Fibroblast of pulmonary artery (primary cell): Measurements from ENCODE around the gene MED25.
A peak's percentile ranks its signal among the peaks of the same experiment; 100 is the strongest.

Source experiments
- DNase-seq: peaks from one replicate; pipeline ENCODE4 v3.0.0-alpha.2; 2010; ENCODE audit warnings: low read depth
- H3K4me3 ChIP-seq: replicated peaks from 2 replicates; pipeline ENCODE4 v1.5.1; 2011; ENCODE audit warnings: low read depth, mild to moderate bottlenecking, control low read depth, low read length, moderate library complexity
- TF ChIP-seq, protein P1 (sequence below): IDR thresholded peaks from 2 replicates; pipeline ENCODE4 v1.5.1; 2011; ENCODE audit warnings: mild to moderate bottlenecking, control low read depth, low read length, inconsistent platforms; ENCODE audit errors: missing control alignments

Gene MED25

DNA sequence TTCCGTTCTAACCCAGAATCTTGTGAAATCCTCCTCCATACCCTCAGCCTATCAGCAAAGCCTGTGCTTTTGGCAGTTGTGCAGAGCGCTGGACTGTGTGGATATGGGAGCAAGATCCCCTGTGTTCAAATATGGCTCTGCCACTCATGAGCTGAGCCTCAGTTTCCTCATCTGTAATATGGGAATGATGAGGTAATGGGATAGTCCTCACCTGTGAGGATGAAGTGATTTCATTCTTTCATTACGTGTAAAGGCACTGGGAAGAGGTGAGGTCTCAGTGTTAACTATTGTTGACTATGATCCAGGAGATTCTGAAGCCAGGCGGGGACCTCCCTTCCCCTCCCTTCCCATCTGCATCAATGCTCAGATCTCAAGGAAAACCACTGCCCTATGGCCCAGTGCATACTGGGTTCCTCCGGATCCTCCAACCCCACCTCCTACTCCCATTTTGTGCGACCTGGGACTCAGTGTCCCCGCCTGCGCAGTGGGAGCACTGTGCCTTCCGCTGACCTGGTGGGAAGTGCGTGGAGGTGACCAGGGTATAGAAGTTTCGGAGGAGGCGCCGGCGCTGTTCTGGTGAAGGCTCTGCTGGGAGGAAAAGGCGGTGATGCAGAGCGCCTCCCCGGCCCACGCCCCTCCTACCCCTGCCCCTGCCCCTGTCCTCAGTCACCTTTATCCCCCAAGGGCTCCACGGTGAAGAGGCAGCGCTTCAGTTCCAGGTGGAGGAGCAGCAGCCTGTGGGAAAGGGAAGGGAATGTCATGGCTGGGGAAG lies 10.0 kb upstream of the MED25 start:
- DNase-seq = no peak
- TF ChIP-seq, protein P1, sequence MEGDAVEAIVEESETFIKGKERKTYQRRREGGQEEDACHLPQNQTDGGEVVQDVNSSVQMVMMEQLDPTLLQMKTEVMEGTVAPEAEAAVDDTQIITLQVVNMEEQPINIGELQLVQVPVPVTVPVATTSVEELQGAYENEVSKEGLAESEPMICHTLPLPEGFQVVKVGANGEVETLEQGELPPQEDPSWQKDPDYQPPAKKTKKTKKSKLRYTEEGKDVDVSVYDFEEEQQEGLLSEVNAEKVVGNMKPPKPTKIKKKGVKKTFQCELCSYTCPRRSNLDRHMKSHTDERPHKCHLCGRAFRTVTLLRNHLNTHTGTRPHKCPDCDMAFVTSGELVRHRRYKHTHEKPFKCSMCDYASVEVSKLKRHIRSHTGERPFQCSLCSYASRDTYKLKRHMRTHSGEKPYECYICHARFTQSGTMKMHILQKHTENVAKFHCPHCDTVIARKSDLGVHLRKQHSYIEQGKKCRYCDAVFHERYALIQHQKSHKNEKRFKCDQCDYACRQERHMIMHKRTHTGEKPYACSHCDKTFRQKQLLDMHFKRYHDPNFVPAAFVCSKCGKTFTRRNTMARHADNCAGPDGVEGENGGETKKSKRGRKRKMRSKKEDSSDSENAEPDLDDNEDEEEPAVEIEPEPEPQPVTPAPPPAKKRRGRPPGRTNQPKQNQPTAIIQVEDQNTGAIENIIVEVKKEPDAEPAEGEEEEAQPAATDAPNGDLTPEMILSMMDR = no peak
- H3K4me3 ChIP-seq = peak overlapping the region; percentile 64

DNA sequence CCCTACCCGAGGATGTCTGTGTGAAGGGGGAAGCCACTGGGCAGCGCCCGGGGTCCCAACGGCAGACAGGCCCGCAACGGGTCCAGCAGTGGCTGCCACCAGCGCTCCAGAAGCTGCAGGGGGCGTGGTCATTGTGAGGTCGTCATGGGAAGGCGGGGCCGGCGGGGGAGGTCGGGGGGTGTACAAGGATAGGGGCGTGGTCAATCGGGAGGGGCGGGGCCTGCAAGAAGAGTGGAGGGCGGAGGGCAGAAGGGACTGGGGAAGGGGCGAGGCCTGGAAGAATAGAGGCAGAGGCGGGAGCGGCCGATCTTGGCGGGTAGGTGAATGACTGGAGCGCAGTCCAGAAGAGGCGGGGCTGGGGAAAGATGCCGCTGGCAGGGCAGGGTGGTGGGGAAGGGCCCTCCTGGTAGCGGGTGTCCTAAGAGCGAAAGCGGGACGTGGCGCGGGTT lies 9.4 kb upstream of the MED25 start:
- H3K4me3 ChIP-seq = peak overlapping the region; percentile 64
- peak; percentile 84 for DNase-seq
- TF ChIP-seq, protein P1 = no peak

DNA sequence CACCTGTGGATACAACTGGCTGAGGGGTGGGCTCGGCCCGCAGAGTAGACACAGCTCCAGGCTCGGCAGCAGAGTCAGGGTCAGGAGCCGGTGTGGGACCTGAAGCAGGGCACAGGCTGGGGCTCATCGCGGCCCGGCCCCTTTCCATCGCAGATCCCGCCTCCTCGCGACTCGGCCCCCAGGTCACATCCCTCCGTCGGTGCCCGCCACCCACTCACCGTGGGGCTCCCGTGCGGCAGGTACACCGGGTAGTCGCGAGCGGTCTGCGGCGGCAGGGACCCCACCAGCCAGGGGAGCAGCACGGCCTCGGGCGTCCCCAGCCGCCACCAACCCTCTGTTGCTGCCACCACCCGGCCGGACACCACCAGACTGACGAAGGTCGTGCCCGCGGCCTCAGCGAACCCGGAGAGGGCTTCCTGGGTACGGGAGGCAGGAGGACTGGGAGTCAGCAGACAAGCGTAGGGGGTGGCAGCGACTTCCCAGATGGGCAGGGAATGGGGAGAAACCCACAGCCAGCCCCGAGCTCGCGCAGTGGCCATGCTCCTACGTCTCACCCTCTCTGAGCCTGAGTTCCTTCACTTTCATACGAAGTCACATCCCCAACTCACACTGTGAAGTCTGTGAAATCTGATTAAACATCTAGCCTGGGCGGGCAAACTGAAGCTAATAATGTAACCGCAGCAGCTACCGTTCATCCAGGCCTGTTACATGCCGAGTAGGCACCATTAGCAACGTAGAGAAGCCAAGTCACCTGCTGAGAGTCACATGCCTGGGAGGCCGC lies 8.7 kb upstream of the MED25 start:
- DNase-seq = no peak

DNA sequence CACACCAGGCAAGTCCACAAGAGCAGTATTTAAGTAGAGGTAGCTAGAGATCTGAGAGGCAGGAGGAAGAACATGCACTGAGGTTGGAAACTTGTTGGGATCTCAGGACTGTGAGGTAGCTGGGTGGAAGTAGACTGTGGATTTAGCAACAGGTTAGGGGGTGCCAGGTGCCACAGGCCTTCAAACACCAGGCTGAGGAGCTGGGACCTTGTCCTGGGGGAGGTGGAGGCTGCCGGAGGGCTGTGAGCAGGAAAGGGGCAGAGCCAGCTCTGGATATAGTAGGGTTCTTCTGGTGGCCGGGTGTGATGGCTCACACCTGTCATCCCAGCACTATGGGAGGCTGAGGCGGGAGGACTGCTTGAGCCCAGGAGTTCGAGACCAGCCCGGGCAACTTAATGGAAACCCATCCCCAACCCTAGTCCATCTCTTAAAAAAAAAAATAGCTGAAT lies 8.1 kb upstream of the MED25 start:
- DNase-seq = no peak
- H3K4me3 ChIP-seq = no peak overlapping the region
- TF ChIP-seq, protein P1 = no peak

More for the DNA sequence above, 8.7 kb upstream of the MED25 start:
- peak overlapping the region; percentile 64 for H3K4me3 ChIP-seq
- TF ChIP-seq, protein P1 = no peak

DNA sequence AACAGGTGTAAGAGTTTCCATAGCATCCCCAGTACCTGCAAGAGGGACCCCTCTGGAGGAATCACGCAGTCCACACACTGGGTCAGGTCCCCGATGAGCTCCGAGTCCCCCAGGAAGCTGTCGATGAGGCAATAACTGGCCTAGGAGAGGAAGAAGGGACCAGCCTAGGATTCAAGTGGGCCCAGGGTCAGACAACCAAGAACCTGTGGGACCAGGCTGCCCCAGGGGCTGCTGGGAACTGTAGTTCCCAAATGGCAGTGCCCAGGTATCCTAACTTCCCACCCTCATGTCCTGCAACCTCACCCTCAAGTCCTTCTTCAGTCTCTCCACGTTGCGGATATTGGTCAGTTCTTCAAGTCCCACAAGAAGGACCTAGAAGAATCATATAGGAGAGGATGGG lies 6.8 kb upstream of the MED25 start:
- no peak overlapping the region for H3K4me3 ChIP-seq
- no peak for DNase-seq
- TF ChIP-seq, protein P1 = no peak

DNA sequence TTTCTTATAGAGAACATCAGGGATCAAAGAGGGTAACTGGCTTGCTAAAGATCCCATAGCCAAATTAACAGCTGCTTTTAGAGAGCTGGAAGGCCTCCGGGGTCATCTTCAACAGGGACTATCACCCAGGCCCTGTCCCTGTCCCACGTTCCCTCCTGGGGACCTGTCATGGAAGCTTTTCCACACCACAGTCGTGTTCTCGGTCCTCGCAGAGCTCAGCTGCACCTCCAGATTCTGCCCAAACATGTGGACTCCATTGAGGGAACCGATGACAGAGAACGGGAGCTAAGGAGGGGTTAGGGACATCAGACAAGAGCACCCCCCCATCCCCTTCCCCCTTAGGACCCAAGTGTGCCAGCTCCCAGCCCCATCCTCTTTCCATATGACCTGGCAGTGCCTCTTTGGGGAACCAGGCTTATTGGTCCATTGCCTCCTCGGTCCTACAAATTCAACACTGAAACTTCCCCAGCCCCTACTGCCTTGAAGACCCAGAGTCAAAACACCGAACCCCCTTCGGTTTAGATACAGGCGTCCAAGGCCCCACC lies 5.6 kb upstream of the MED25 start:
- DNase-seq = no peak
- peak overlapping the region; percentile 77 for H3K4me3 ChIP-seq
- TF ChIP-seq, protein P1 = no peak
